Stomach (tissue), 9 donors: ENCODE data around the gene PLXNB3. TPM values are rescaled to one million over a fixed set of nuclear protein-coding genes. Genes with fewer than 3 reads are reported as not detected.
"Not testable (repeated sequence)": the region's sequence is repeated elsewhere in the genome, so short reads cannot be mapped to it uniquely, and the experiment has no call there.

Experiments
- DNase-seq, 2 donors: peaks; one replicate each; pipeline versions ENCODE4 v3.0.0 to v3.0.0-alpha.2; 2013 to 2019
- H3K27ac ChIP-seq, 5 donors: fragments of 200-600 bp in 4 of 5; sonication (generic) in 4 of 5; one replicate each; pipeline ENCODE4 v1.5.1; 2013 to 2019; ENCODE audit warnings: mild to moderate bottlenecking in 1 of 5, moderate library complexity in 1 of 5
- H3K27me3 ChIP-seq, 3 donors: fragments of 200-600 bp; sonication (generic); one replicate each; pipeline ENCODE4 v1.5.1; 2017 to 2019; ENCODE audit warnings: mixed run types in 1 of 3
- H3K36me3 ChIP-seq, 4 donors: fragments of 200-600 bp; sonication (generic); 1 replicate in 3 of 4; 2 replicates in 1 of 4; pipeline ENCODE4 v1.5.1; 2016 to 2019
- H3K4me1 ChIP-seq, 4 donors: fragments of 200-600 bp; sonication (generic); one replicate each; pipeline ENCODE4 v1.5.1; 2016 to 2019
- H3K4me3 ChIP-seq, 4 donors: fragments of 200-600 bp; sonication (generic) in 3 of 4; one replicate each; pipeline ENCODE4 v1.5.1; 2016 to 2019; ENCODE audit warnings: mild to moderate bottlenecking in 1 of 4
- H3K9me3 ChIP-seq, 4 donors: fragments of 200-600 bp; sonication (generic); one replicate each; pipeline ENCODE4 v1.5.1; 2016 to 2019
- CTCF ChIP-seq, 7 experiments: fragments of 450-650 bp in 4 of 7; fragments of 200-600 bp in 3 of 7; sonication (generic) in 3 of 7; IDR thresholded peaks; one replicate each; pipeline ENCODE4 v1.5.1; 2016 to 2019; ENCODE audit warnings: antibody characterized with exemption in 7 of 7, control low read depth in 2 of 7, mild to moderate bottlenecking in 1 of 7
- EP300 ChIP-seq: sonication (generic); formaldehyde crosslinking; IDR thresholded peaks from one replicate; pipeline ENCODE4 v1.6.1; 2017; ENCODE audit warnings: antibody characterized with exemption
- POLR2A ChIP-seq, 4 donors: fragments of 450-650 bp; IDR thresholded peaks; one replicate each; pipeline ENCODE4 v1.6.1; 2016; ENCODE audit warnings: antibody characterized with exemption in 4 of 4, control low read depth in 2 of 4, mild to moderate bottlenecking in 1 of 4, moderate library complexity in 1 of 4
- POLR2AphosphoS5 ChIP-seq, 3 donors: sonication (generic); formaldehyde crosslinking; IDR thresholded peaks; one replicate each; pipeline ENCODE4 v1.6.1; 2016; ENCODE audit warnings: antibody characterized with exemption in 3 of 3
- WGBS, 5 donors: extraction: QIAGEN DNeasy Blood & Tissue Kit in 3 of 5; methylation state at CpG; one replicate each; pipeline versions ENCODE4 v1.1.5 to v1.1.7; 2013 to 2018; 5-methylcytosine and 5-hydroxymethylcytosine counted together
- intact Hi-C: fragments of 100-400 bp; cut with DNase I; formaldehyde crosslinking; loops from one replicate; pipeline ENCODE4 v1.15.1; 2023; ENCODE audit warnings: low total_unique reads
- polyA plus RNA-seq, 3 donors: library from polyadenylated mRNA; stranded (reverse); fragments of 200-250 nt; gene quantifications; one replicate each; pipeline ENCODE4 v1.2.3, GENCODE V29; 2013
- total RNA-seq, 5 donors: library from RNA; depleted of rRNA; stranded (reverse); fragments of >200 nt; gene quantifications; one replicate each; pipeline versions ENCODE4 v1.1.0 to v1.2.3, GENCODE V29; 2014 to 2016
- donor health status: healthy with polysubstance abuse.
- donor health status: Bipolar disorder and iron deficiency.
- donor health status: healthy.

PLXNB3 gene
- total and polyA plus RNA-seq, 8 donors, result 1.8 to 49.2 (median 8.9) TPM

DNA sequence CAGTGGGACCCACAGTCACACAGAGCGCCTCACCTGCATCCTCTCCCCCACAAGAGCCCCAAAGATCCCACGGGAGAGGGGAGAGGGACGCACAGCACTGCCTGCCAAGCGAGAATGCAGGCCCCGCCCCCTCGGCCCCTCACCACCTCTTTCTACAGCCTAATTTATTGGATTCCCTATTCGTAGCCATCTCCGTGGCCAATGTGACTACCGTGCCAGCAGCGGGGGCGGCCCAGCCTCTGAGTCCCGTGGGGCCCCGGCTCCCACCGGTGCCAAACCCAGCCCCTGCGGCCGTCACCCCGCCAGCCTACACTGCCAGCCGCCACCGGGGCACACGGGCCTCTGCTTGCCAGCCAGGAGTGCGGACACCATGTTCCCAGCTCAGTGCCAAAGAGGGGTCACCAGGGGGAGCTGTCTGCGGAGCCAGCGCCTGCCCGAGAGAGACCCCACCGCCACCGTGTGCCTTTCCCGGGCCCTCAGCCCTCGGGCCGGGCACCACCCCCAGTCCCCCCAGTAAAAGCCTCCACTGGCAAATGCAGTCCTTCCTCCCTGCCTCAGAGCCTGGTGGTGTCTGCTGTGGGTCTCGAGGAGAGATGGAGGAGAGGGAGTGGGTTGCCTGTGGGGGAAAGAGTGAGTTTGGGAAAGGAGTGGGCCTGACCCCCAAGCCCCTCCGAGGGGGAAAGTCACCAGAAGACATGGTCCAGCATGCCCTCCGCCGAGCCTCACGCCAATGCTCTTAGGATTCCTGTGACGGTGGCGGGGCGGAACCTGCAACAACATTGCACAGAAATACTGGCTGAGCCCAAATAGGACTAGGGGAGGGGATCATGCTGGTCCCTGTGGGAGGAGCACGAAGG is 19.6 kb upstream of the PLXNB3 start:
- intact Hi-C loops, result no loop called here
- H3K4me3 ChIP-seq, result peak overlapping the region in 3 of 4 donors; percentile 13 to 27 (median 18)
- no peaks in the 10 kb centered on the region for H3K27me3 ChIP-seq
- peak overlapping the region; percentile 1 to 73 (median 52) for H3K27ac ChIP-seq
- H3K4me1 ChIP-seq, result peaks cover 4 to 15% (median 9%) of the 10 kb centered on the region in 4 donors
- TF ChIP-seq POLR2A (IDR thresholded peaks at IDR 0.05), result no peak
- no peak for TF ChIP-seq POLR2AphosphoS5 (IDR thresholded peaks at IDR 0.05)
- TF ChIP-seq CTCF (IDR thresholded peaks at IDR 0.05), result no peak
- no peak for TF ChIP-seq EP300
- peaks cover 0 to 19% (median 10%) of the 10 kb centered on the region in 4 donors for H3K36me3 ChIP-seq
- peak in 1 of 2 donors; percentile 48 for DNase-seq
- 10 to 46% (median 19%) methylated on average over 23 to 38 of the region's 38 CpGs for WGBS, 5 donors
- no peaks in the 10 kb centered on the region for H3K9me3 ChIP-seq

GRCh38 chrX:153745067-153745433 is 19.0 kb upstream of the PLXNB3 start:
- H3K27me3 ChIP-seq, H3K4me3 ChIP-seq, H3K27ac ChIP-seq, intact Hi-C loops, H3K9me3 ChIP-seq, DNase-seq: not testable (repeated sequence)
- Histone ChIP-seq H3K4me1 (peaks cover 4 to 15% (median 9%) of the 10 kb centered on the region in 4 donors), H3K36me3 (peaks cover 0 to 15% (median 8%) of the 10 kb centered on the region in 4 donors)
- 37 to 88% (median 57%) methylated on average over 1 to 12 of the region's 12 CpGs for WGBS, 5 donors

DNA sequence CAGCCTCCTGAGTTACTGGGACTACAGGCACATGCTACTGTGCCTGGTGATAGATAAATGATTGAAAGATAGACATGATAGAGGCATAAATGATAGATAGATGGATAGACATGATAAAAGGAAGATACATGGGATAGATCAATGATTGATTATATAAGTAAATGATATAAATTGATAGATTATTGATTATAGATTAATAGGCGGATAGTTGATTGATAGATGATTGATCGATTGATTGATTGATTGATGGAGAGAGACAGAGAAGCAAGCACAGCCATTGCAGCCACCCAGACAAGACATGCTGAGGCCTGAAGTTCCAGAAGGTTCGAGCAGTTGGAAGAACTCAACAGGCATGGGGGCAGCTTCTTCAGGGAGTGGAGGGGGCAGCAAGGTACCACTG is 17.7 kb upstream of the PLXNB3 start:
- DNase-seq, result no peak
- intact Hi-C loops, result no loop called here
- no peaks in the 10 kb centered on the region for H3K27me3 ChIP-seq
- 78 to 94% (median 87%) methylated on average over 3 of the region's 3 CpGs for WGBS, 5 donors
- H3K4me1 ChIP-seq, result peaks cover 4 to 15% (median 9%) of the 10 kb centered on the region in 4 donors
- TF ChIP-seq POLR2A (IDR thresholded peaks at IDR 0.05), result no peak
- H3K9me3 ChIP-seq, result peaks cover 0 to 6% (median 0%) of the 10 kb centered on the region in 4 donors
- H3K4me3 ChIP-seq, result no peak overlapping the region
- H3K36me3 ChIP-seq, result peaks cover 0 to 4% (median 0%) of the 10 kb centered on the region in 4 donors
- H3K27ac ChIP-seq, result no peak overlapping the region

GRCh38 chrX:153746991-153747390 is 17.1 kb upstream of the PLXNB3 start:
- H3K36me3 ChIP-seq, intact Hi-C loops, H3K27ac ChIP-seq, H3K27me3 ChIP-seq, DNase-seq, H3K9me3 ChIP-seq, H3K4me3 ChIP-seq: not testable (repeated sequence)
- WGBS, 5 donors, result 43 to 86% (median 74%) methylated on average over 6 of the region's 6 CpGs
- peaks cover 4 to 15% (median 9%) of the 10 kb centered on the region in 4 donors for H3K4me1 ChIP-seq

GRCh38 chrX:153749017-153749416 is 15.0 kb upstream of the PLXNB3 start:
- H3K4me1 ChIP-seq, H3K4me3 ChIP-seq, H3K9me3 ChIP-seq, H3K27ac ChIP-seq, intact Hi-C loops, DNase-seq, H3K27me3 ChIP-seq, H3K36me3 ChIP-seq: not testable (repeated sequence)
- 73 to 88% (median 83%) methylated on average over 5 to 7 of the region's 7 CpGs for WGBS, 5 donors

DNA sequence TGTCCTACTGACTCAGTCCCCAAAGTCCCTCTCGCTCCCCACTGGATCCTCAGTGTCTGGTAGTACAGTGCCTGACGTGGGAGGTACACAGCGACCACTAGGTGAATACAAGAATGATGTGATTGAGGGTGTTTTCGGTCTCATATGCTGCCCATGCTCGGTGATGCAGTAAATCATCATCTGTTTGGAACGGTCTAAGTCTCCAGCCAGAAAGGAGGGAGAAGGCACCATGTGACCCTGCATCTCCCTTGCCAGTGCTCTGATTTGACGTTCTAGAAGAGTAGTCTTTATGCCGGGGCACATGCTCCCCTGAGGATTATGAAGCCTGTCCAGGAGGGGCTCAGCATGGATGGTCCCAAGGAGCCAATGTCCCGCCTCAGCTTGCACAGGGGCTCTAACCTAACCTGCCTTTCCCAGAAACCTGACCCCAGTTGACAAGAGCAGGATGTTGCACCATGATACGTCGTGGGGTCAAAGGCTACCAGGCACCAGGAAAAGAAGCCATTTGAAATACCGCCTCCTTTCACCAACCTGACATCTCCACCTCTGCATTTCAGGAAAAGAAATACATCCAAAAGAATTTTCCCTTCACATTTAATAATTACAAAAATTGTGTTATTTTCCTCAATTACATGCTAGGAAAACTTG is 13.8 kb upstream of the PLXNB3 start:
- no peak overlapping the region for H3K4me3 ChIP-seq
- H3K4me1 ChIP-seq, result no peaks in the 10 kb centered on the region
- intact Hi-C loops, result no loop called here
- 71 to 85% (median 76%) methylated on average over 10 to 12 of the region's 12 CpGs for WGBS, 5 donors
- H3K27ac ChIP-seq, result no peak overlapping the region
- no peaks in the 10 kb centered on the region for H3K27me3 ChIP-seq
- no peaks in the 10 kb centered on the region for H3K36me3 ChIP-seq
- DNase-seq, result no peak
- no peak for TF ChIP-seq POLR2A (IDR thresholded peaks at IDR 0.05)
- TF ChIP-seq CTCF (IDR thresholded peaks at IDR 0.05), result no peak
- no peak for TF ChIP-seq POLR2AphosphoS5 (IDR thresholded peaks at IDR 0.05)
- TF ChIP-seq EP300, result no peak
- H3K9me3 ChIP-seq, result peaks cover 0 to 7% (median 0%) of the 10 kb centered on the region in 4 donors
